ENCODE measurements around the gene ANKRD26. TPM values are rescaled to one million over a fixed set of nuclear protein-coding genes. Genes with fewer than 3 reads are reported as not detected.

The ANKRD26 gene
- total RNA-seq, 2 donors from 2014 or later: 15.8 to 18.9 TPM

DNA sequence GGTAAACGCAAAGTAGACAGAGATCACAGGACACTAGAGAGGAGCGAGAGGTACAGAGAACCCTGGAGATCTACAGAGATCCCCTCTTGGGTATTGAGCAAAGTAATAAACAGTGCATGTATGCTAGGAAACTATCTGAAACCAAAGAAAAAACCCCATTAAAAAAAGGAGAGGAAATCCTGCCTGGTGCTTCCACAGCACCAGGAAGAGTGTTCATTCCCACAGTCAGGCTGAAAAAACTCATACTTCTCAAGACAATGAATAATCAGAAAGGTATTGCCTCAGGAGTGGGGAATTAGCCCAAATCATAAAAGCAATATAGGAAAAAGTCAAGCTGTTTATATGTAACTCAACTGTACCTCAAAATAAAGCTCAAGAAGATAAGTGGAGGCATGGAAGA, 59.1 kb downstream of the ANKRD26 start:
- Histone ChIP-seq H3K36me3 (ENCODE audit: control insufficient read depth, insufficient read depth, low read length) (peaks cover 53% of the 10 kb centered on the region), H3K4me1 (ENCODE audit: control insufficient read depth, insufficient read depth, low read length) (no peaks in the 10 kb centered on the region), H3K27ac (ENCODE audit: low read depth, low read length) (no peak overlapping the region), H3K27me3 (ENCODE audit: control insufficient read depth, insufficient read depth, low read length, poor library complexity, severe bottlenecking) (no peaks in the 10 kb centered on the region), H3K4me3 (ENCODE audit: low read length) (no peak overlapping the region), H3K9ac (ENCODE audit: extremely low read depth, low read length, poor library complexity, severe bottlenecking) (no peak overlapping the region), H3K9me3 (ENCODE audit: control insufficient read depth, low read length) (no peaks in the 10 kb centered on the region)
- no peak for DNase-seq
- no peak overlapping the region for H3K27ac Mint-ChIP-seq
- H3K4me3 Mint-ChIP-seq: no peak overlapping the region
- no peaks in the 10 kb centered on the region for H3K27me3 Mint-ChIP-seq (ENCODE audit: insufficient read depth)
- no peaks in the 10 kb centered on the region for H3K9me3 Mint-ChIP-seq
- TF ChIP-seq, protein P1, sequence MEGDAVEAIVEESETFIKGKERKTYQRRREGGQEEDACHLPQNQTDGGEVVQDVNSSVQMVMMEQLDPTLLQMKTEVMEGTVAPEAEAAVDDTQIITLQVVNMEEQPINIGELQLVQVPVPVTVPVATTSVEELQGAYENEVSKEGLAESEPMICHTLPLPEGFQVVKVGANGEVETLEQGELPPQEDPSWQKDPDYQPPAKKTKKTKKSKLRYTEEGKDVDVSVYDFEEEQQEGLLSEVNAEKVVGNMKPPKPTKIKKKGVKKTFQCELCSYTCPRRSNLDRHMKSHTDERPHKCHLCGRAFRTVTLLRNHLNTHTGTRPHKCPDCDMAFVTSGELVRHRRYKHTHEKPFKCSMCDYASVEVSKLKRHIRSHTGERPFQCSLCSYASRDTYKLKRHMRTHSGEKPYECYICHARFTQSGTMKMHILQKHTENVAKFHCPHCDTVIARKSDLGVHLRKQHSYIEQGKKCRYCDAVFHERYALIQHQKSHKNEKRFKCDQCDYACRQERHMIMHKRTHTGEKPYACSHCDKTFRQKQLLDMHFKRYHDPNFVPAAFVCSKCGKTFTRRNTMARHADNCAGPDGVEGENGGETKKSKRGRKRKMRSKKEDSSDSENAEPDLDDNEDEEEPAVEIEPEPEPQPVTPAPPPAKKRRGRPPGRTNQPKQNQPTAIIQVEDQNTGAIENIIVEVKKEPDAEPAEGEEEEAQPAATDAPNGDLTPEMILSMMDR (conservative IDR thresholded peaks at IDR 0.05): no peak
- WGBS, 2 experiments (ENCODE audit: insufficient coverage in 1 of 2, insufficient read length in 1 of 2): 98 to 100% methylated on average over 2 of the region's 2 CpGs
- H3K36me3 Mint-ChIP-seq (ENCODE audit: low read depth): peaks cover 51% of the 10 kb centered on the region
- H3K4me1 Mint-ChIP-seq: no peaks in the 10 kb centered on the region

DNA sequence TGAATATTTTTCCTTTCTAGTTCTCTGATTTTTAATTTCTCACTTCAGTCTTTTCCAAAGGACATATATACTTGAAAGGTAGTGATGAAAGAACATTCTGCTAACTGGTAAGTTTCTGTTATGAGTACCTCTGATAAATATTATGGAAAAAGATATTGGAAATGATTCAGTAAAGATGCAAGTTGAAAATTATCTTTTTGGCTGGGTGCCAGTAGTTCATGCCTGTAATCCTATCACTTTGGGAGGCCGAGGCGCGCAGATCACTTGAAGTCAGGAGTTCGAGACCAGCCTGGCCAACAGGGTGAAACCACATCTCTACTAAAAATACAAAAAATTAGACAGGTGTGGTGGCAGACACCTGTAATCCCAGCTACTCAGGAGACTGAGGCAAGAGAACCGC, 62.1 kb downstream of the ANKRD26 start:
- Histone ChIP-seq H3K36me3 (ENCODE audit: control insufficient read depth, insufficient read depth, low read length) (peaks cover 65% of the 10 kb centered on the region), H3K4me1 (ENCODE audit: control insufficient read depth, insufficient read depth, low read length) (no peaks in the 10 kb centered on the region), H3K4me3 (ENCODE audit: low read length) (no peak overlapping the region), H3K27me3 (ENCODE audit: control insufficient read depth, insufficient read depth, low read length, poor library complexity, severe bottlenecking) (no peaks in the 10 kb centered on the region), H3K27ac (ENCODE audit: low read depth, low read length) (no peak overlapping the region), H3K9me3 (ENCODE audit: control insufficient read depth, low read length) (no peaks in the 10 kb centered on the region), H3K9ac (ENCODE audit: extremely low read depth, low read length, poor library complexity, severe bottlenecking) (no peak overlapping the region)
- Mint-ChIP-seq H3K4me1 (no peaks in the 10 kb centered on the region), H3K27me3 (ENCODE audit: insufficient read depth) (no peaks in the 10 kb centered on the region), H3K9me3 (no peaks in the 10 kb centered on the region), H3K36me3 (ENCODE audit: low read depth) (peaks cover 47% of the 10 kb centered on the region), H3K27ac (no peak overlapping the region), H3K4me3 (no peak overlapping the region)
- WGBS, 2 experiments (ENCODE audit: insufficient coverage in 1 of 2, insufficient read length in 1 of 2): 92 to 96% methylated on average over 4 to 5 of the region's 5 CpGs
- TF ChIP-seq, protein P1 (conservative IDR thresholded peaks at IDR 0.05): no peak
- no peak for DNase-seq

DNA sequence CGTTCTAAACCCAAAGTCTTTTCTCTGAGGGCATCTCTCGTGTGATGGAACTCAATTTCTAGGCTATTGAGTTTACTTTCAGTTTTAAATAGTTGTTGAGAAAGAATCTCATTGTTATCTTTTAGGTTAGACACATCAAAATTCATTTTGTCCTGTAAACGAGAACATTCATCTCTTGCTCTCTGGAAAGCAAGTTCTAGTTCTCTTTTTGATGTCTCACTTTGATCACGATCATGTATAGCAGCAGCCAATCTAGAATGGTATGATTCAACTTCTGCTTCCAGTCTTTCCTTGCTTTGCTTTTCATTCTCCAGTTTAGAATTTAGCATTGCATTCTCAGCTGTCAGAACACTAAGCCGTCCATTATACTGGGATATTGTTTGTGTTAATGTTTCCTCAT, 65.1 kb downstream of the ANKRD26 start:
- H3K27ac ChIP-seq (ENCODE audit: low read depth, low read length): no peak overlapping the region
- WGBS, 2 experiments (ENCODE audit: insufficient coverage in 1 of 2, insufficient read length in 1 of 2): 94 to 96% methylated on average over 4 to 5 of the region's 5 CpGs
- TF ChIP-seq, protein P1 (conservative IDR thresholded peaks at IDR 0.05): no peak

More for the DNA sequence above, 65.1 kb downstream of the ANKRD26 start:
- peaks cover 45% of the 10 kb centered on the region for H3K36me3 ChIP-seq (ENCODE audit: control insufficient read depth, insufficient read depth, low read length)
- Mint-ChIP-seq H3K9me3 (no peaks in the 10 kb centered on the region), H3K4me1 (no peaks in the 10 kb centered on the region), H3K27me3 (ENCODE audit: insufficient read depth) (no peaks in the 10 kb centered on the region), H3K4me3 (no peak overlapping the region), H3K27ac (no peak overlapping the region), H3K36me3 (ENCODE audit: low read depth) (peaks cover 32% of the 10 kb centered on the region)
- DNase-seq: no peak
- H3K9me3 ChIP-seq (ENCODE audit: control insufficient read depth, low read length): no peaks in the 10 kb centered on the region
- H3K9ac ChIP-seq (ENCODE audit: extremely low read depth, low read length, poor library complexity, severe bottlenecking): no peak overlapping the region
- no peaks in the 10 kb centered on the region for H3K27me3 ChIP-seq (ENCODE audit: control insufficient read depth, insufficient read depth, low read length, poor library complexity, severe bottlenecking)
- H3K4me1 ChIP-seq (ENCODE audit: control insufficient read depth, insufficient read depth, low read length): no peaks in the 10 kb centered on the region
- H3K4me3 ChIP-seq (ENCODE audit: low read length): no peak overlapping the region
